ENCODE measurements around the gene DIP2B. TPM values are rescaled to one million over a fixed set of nuclear protein-coding genes. Genes with fewer than 3 reads are reported as not detected.

The DIP2B gene
- total RNA-seq, 1 experiment from 2014 or later, result 20.0 TPM

DNA sequence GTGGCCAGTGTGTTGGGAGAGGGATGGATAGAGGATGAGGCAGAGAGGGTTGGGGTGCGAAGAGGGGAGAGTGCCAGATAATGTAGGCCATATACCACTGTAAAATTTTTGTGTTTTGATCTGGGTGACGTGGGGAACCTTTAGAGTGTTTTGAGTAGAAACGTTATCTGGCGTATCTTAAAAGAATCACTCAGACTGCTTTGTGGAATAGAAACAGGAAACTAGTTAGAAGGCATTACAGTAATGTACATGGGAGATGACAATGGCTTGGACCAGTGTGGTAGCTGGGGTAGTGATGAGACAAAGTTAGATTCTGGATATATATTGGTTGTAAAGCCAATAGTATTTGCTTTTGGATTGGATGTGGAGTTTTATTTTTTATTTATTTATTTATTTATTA, 279.7 kb downstream of the DIP2B start:
- Histone ChIP-seq H3K9ac (ENCODE audit: extremely low read depth, insufficient read length, low read length) (no peak overlapping the region), H3K79me2 (ENCODE audit: insufficient read depth, low read length) (no peaks in the 10 kb centered on the region; the same call in 1 of the 2 replicates), H4K8ac (replicated peaks; ENCODE audit: insufficient read length, low read depth, low read length) (no peak overlapping the region), H3K27ac (ENCODE audit: insufficient read length, low read depth, low read length) (no peak overlapping the region), H2BK12ac (ENCODE audit: insufficient read length, low read depth, low read length) (no peak overlapping the region), H3K4me2 (ENCODE audit: insufficient read depth, insufficient read length, low read length) (no peak overlapping the region), H3K23ac (ENCODE audit: insufficient read length, low read depth, low read length) (no peak overlapping the region), H2BK15ac (ENCODE audit: low read depth, low read length) (no peak overlapping the region), H2BK120ac (ENCODE audit: low read depth, low read length, poor library complexity, severe bottlenecking) (no peak overlapping the region), H2AK5ac (ENCODE audit: insufficient read length, low read length) (no peak overlapping the region), H2BK20ac (ENCODE audit: low read depth, low read length, poor library complexity, severe bottlenecking) (no peak overlapping the region), H4K20me1 (ENCODE audit: control insufficient read depth, insufficient read depth, insufficient read length) (no peaks in the 10 kb centered on the region), H3K56ac (ENCODE audit: insufficient read length, low read depth, low read length) (no peak overlapping the region), H3K27me3 (ENCODE audit: insufficient read depth, low read length) (no peaks in the 10 kb centered on the region), H4K5ac (ENCODE audit: insufficient read length, low read depth, low read length) (no peak overlapping the region), H2AFZ (ENCODE audit: low read length) (no peak overlapping the region), H4K91ac (ENCODE audit: insufficient read length, low read depth, low read length) (no peak overlapping the region), H3T11ph (ENCODE audit: low read length) (no peak overlapping the region), H3K18ac (ENCODE audit: insufficient read length, low read depth, low read length) (no peak overlapping the region), H3K23me2 (ENCODE audit: insufficient read length, low read depth, low read length, poor library complexity, severe bottlenecking) (no peaks in the 10 kb centered on the region), H2BK5ac (ENCODE audit: insufficient read length, low read length) (no peak overlapping the region), H3K14ac (ENCODE audit: insufficient read depth, low read length) (no peak overlapping the region), H3K4me1 (ENCODE audit: insufficient read depth, low read length) (no peaks in the 10 kb centered on the region), H3K9me3 (ENCODE audit: control insufficient read depth, low read depth, low read length) (no peaks in the 10 kb centered on the region), H3K4ac (ENCODE audit: low read depth, low read length) (no peak overlapping the region), H3K79me1 (ENCODE audit: insufficient read depth, low read depth, low read length, poor library complexity, severe bottlenecking) (no peaks in the 10 kb centered on the region)
- no CpG with 5 or more reads among the region's 4 CpGs for WGBS (ENCODE audit: extremely low coverage, insufficient read length, low lambda C conversion rate)
- H3K36me3 Mint-ChIP-seq (ENCODE audit: insufficient read depth in 1 of 3, low read depth in 3 of 3), result peaks cover 36 to 42% (median 38%) of the 10 kb centered on the region in 3 experiments
- H3K4me3 Mint-ChIP-seq, result no peak overlapping the region
- no peak overlapping the region for H3K27ac Mint-ChIP-seq
- TF ChIP-seq, protein P1, sequence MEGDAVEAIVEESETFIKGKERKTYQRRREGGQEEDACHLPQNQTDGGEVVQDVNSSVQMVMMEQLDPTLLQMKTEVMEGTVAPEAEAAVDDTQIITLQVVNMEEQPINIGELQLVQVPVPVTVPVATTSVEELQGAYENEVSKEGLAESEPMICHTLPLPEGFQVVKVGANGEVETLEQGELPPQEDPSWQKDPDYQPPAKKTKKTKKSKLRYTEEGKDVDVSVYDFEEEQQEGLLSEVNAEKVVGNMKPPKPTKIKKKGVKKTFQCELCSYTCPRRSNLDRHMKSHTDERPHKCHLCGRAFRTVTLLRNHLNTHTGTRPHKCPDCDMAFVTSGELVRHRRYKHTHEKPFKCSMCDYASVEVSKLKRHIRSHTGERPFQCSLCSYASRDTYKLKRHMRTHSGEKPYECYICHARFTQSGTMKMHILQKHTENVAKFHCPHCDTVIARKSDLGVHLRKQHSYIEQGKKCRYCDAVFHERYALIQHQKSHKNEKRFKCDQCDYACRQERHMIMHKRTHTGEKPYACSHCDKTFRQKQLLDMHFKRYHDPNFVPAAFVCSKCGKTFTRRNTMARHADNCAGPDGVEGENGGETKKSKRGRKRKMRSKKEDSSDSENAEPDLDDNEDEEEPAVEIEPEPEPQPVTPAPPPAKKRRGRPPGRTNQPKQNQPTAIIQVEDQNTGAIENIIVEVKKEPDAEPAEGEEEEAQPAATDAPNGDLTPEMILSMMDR (conservative IDR thresholded peaks at IDR 0.05), result no peak
- H3K27me3 Mint-ChIP-seq (ENCODE audit: low read depth), result no peaks in the 10 kb centered on the region
- H3K9me3 Mint-ChIP-seq, result peaks cover 8 to 13% of the 10 kb centered on the region in 2 experiments; a peak in 4 of 5 replicates
- DNase-seq, result no peak
- H3K4me1 Mint-ChIP-seq, result no peaks in the 10 kb centered on the region

All from H9 (cell line).